Parathyroid adenoma (tissue), 2 donors: ENCODE data around the gene C1orf116.

Experiments
- H2AFZ ChIP-seq: fragments of 300-600 bp; sonication (generic); one replicate; pipeline ENCODE4 v1.7.0; 2017; ENCODE audit warnings: antibody characterized with exemption, mild to moderate bottlenecking
- H3K27ac ChIP-seq: fragments of 300-600 bp; sonication (generic); one replicate; pipeline ENCODE4 v1.7.0; 2017
- H3K27me3 ChIP-seq: fragments of 300-600 bp; sonication (generic); one replicate; pipeline ENCODE4 v1.7.0; 2017; ENCODE audit warnings: low read length; ENCODE audit not compliant: control insufficient read depth, insufficient read depth
- H3K36me3 ChIP-seq: fragments of 300-600 bp; sonication (generic); one replicate; pipeline ENCODE4 v1.7.0; 2017; ENCODE audit warnings: low read length; ENCODE audit not compliant: control insufficient read depth, insufficient read depth
- H3K4me1 ChIP-seq: fragments of 300-600 bp; sonication (generic); one replicate; pipeline ENCODE4 v1.7.0; 2017; ENCODE audit warnings: control low read depth
- H3K4me2 ChIP-seq: fragments of 300-600 bp; sonication (generic); one replicate; pipeline ENCODE4 v1.7.0; 2017; ENCODE audit warnings: low read length
- H3K4me3 ChIP-seq: fragments of 300-600 bp; sonication (generic); one replicate; pipeline ENCODE4 v1.7.0; 2017; ENCODE audit warnings: low read depth, low read length
- H3K79me2 ChIP-seq: fragments of 300-600 bp; sonication (generic); one replicate; pipeline ENCODE4 v1.7.0; 2017; ENCODE audit warnings: control low read depth
- H3K9ac ChIP-seq: fragments of 300-600 bp; sonication (generic); one replicate; pipeline ENCODE4 v1.7.0; 2017; ENCODE audit warnings: mild to moderate bottlenecking
- H3K9me3 ChIP-seq: fragments of 300-600 bp; sonication (generic); one replicate; pipeline ENCODE4 v1.7.0; 2017; ENCODE audit warnings: low read length; ENCODE audit not compliant: control insufficient read depth
- TF ChIP-seq, protein P1 (sequence below): fragments of 300-600 bp; sonication (generic); IDR thresholded peaks from one replicate; pipeline ENCODE4 v1.7.0; 2017; ENCODE audit warnings: antibody characterized with exemption, mild to moderate bottlenecking
- donor health status: primary hyperparathyroidism.

C1orf116 gene

DNA sequence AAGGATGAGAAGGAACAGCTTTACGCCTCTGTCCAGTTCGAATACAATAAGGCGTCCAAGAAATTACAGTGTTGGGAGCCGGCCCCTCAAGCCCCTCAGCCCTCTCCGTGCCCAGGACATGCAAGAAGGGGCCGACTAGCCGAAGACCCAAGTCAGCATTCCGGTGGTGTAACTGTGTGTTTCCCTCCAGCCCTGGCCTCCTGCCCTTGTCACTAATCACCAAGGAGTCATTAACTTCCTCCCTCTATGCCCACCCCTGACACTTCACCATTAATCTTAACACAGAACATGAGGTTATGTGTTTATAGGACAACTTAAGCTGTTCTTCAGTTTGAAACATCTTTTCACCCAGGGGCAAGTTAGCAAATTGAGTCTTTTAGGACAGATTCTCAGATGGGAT is 39.7 kb upstream of the C1orf116 start:
- H3K36me3 ChIP-seq, result no peaks in the 10 kb centered on the region
- no peaks in the 10 kb centered on the region for H3K4me1 ChIP-seq

DNA sequence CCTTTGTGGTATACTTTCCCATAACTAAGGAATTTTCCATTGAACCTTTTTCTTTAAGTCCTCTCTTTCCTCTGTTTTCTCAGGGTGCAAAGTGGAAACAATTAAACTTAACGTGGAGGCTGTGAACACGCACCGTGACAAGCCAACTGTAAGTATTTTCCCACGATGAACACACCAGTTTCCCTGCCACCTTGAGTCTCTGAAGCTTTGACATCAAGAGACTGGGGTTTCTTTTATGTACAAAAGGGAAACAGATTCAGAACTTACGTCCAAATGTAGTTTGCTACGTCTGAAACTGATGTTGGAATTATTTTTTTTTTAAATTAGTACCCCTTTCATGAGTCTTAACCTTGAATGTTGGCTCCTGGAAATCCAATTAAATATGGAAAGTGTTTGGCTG is 38.9 kb upstream of the C1orf116 start:
- Histone ChIP-seq H3K79me2 (no peaks in the 10 kb centered on the region), H3K4me3 (no peak overlapping the region), H3K27ac (no peak overlapping the region), H2AFZ (no peak overlapping the region), H3K4me2 (no peak overlapping the region), H3K27me3 (no peaks in the 10 kb centered on the region), H3K36me3 (no peaks in the 10 kb centered on the region), H3K9me3 (no peaks in the 10 kb centered on the region), H3K4me1 (no peaks in the 10 kb centered on the region), H3K9ac (no peak overlapping the region)
- TF ChIP-seq, protein P1, sequence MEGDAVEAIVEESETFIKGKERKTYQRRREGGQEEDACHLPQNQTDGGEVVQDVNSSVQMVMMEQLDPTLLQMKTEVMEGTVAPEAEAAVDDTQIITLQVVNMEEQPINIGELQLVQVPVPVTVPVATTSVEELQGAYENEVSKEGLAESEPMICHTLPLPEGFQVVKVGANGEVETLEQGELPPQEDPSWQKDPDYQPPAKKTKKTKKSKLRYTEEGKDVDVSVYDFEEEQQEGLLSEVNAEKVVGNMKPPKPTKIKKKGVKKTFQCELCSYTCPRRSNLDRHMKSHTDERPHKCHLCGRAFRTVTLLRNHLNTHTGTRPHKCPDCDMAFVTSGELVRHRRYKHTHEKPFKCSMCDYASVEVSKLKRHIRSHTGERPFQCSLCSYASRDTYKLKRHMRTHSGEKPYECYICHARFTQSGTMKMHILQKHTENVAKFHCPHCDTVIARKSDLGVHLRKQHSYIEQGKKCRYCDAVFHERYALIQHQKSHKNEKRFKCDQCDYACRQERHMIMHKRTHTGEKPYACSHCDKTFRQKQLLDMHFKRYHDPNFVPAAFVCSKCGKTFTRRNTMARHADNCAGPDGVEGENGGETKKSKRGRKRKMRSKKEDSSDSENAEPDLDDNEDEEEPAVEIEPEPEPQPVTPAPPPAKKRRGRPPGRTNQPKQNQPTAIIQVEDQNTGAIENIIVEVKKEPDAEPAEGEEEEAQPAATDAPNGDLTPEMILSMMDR, result no peak

More for the DNA sequence above, 39.7 kb upstream of the C1orf116 start:
- no peak overlapping the region for H3K27ac ChIP-seq
- no peak overlapping the region for H3K4me2 ChIP-seq
- no peaks in the 10 kb centered on the region for H3K27me3 ChIP-seq
- TF ChIP-seq, protein P1, result no peak
- no peak overlapping the region for H3K4me3 ChIP-seq
- H3K9ac ChIP-seq, result no peak overlapping the region
- H3K79me2 ChIP-seq, result no peaks in the 10 kb centered on the region
- H2AFZ ChIP-seq, result no peak overlapping the region
- H3K9me3 ChIP-seq, result no peaks in the 10 kb centered on the region

DNA sequence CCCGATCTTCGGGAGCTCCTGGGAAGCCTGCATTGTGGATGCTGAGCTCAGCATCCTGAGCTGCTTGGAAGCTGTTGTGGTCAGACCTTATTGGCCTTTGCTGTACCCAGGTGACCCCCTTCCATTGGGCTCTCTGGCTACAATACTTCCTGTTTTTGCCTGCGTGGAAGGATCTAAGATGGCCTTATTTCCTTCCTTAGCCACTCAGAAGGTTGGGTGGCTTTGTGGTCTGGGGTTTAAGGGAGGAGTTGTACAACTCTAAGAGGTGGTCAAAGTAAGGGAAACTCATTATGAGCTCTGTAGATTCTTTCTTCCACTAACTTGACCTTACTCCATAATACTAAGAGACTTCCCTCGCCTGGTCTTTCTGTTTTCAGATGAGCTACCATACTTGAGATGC is 38.3 kb upstream of the C1orf116 start:
- H3K4me3 ChIP-seq, result no peak overlapping the region
- H3K27ac ChIP-seq, result no peak overlapping the region

DNA sequence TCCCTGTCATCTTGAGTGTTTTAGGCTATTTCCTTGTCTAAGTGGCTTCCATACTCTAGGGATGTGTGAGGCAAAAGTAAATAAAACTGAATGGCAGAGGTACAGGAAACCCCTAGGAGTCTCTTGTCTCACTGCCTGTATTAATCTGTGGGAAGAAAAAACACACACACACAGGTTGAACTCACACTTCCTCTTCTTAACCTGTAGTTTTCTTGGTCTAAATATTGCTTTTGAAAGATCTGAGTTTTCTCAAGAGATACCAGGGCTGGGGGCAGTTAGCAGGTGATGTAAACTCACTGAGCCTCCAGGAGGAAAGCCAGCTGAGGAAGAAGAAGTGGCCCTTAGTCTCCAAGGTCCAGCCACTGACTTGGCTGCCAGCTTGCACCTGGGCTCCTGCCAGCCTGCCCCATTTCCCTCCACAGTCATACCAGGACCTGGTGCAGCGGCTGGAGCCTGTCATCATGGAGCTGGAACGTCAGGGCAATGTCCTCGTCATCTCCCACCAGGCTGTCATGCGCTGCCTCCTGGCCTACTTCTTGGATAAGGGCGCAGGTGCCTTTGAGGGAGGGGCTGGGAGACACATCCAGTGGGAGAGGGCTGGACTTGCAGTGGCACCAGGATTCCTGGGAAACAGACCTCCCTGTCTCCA is 37.4 kb upstream of the C1orf116 start:
- H3K9ac ChIP-seq, result no peak overlapping the region
- H2AFZ ChIP-seq, result no peak overlapping the region
- no peak overlapping the region for H3K27ac ChIP-seq
- H3K79me2 ChIP-seq, result no peaks in the 10 kb centered on the region
- H3K4me1 ChIP-seq, result no peaks in the 10 kb centered on the region
- H3K4me2 ChIP-seq, result no peak overlapping the region
- no peak overlapping the region for H3K4me3 ChIP-seq
- TF ChIP-seq, protein P1, result no peak
- H3K36me3 ChIP-seq, result no peaks in the 10 kb centered on the region
- no peaks in the 10 kb centered on the region for H3K27me3 ChIP-seq
- H3K9me3 ChIP-seq, result no peaks in the 10 kb centered on the region

More for the DNA sequence above, 38.3 kb upstream of the C1orf116 start:
- TF ChIP-seq, protein P1, result no peak
- no peak overlapping the region for H3K9ac ChIP-seq
- no peaks in the 10 kb centered on the region for H3K36me3 ChIP-seq
- no peaks in the 10 kb centered on the region for H3K79me2 ChIP-seq
- H3K4me2 ChIP-seq, result no peak overlapping the region
- no peak overlapping the region for H2AFZ ChIP-seq
- H3K9me3 ChIP-seq, result no peaks in the 10 kb centered on the region
- no peaks in the 10 kb centered on the region for H3K4me1 ChIP-seq
- no peaks in the 10 kb centered on the region for H3K27me3 ChIP-seq

DNA sequence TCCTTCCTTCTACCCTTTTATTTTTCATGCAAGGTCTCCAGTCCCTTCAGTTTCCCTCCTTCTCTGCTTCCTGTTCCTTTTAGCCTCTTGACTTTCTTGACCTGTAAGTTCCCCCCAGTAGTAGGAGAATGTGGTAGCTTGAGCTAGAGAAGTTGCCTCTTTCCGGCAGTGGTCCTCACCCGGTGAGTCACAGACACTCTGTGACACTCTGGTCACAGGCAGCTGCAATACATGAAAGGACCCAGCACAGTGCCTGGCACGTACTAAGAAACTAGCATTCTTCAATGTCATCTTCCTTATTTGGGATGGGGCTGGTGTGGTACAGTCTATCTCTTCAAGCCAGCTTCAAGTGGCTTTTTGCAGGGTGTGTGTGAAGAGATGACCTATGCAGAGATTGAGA is 36.5 kb upstream of the C1orf116 start:
- Histone ChIP-seq H2AFZ (no peak overlapping the region), H3K9me3 (no peaks in the 10 kb centered on the region), H3K4me2 (no peak overlapping the region), H3K27me3 (no peaks in the 10 kb centered on the region), H3K4me3 (no peak overlapping the region), H3K4me1 (no peaks in the 10 kb centered on the region), H3K9ac (no peak overlapping the region), H3K79me2 (no peaks in the 10 kb centered on the region), H3K27ac (no peak overlapping the region), H3K36me3 (no peaks in the 10 kb centered on the region)
- TF ChIP-seq, protein P1, result no peak
